HEK293 (cell line): ENCODE measurements around the gene FSTL4.

ENCODE experiments used
- MEIS1 ChIP-seq: sonication (generic); formaldehyde crosslinking; IDR thresholded peaks from 2 replicates; pipeline ENCODE4 v1.8.1; 2022; ENCODE audit warnings: missing genetic modification reagents, mild to moderate bottlenecking, borderline replicate concordance
- MYNN ChIP-seq: fragments of 450-650 bp; formaldehyde crosslinking; IDR thresholded peaks from 2 replicates; pipeline ENCODE4 v1.5.1; 2016; ENCODE audit warnings: missing biosample characterization, missing genetic modification characterization, borderline replicate concordance
- OSR2 ChIP-seq: fragments of 450-650 bp; formaldehyde crosslinking; IDR thresholded peaks from 2 replicates; pipeline ENCODE4 v1.5.1; 2016; ENCODE audit warnings: missing biosample characterization, missing genetic modification characterization
- PRDM1 ChIP-seq: fragments of 450-650 bp; formaldehyde crosslinking; IDR thresholded peaks from 2 replicates; pipeline ENCODE4; 2016; ENCODE audit warnings: missing biosample characterization, missing genetic modification characterization
- SCRT2 ChIP-seq: fragments of 450-650 bp; formaldehyde crosslinking; IDR thresholded peaks from 2 replicates; pipeline ENCODE4 v1.5.1; 2016; ENCODE audit warnings: missing biosample characterization, missing genetic modification characterization
- TRIM28 ChIP-seq: IDR thresholded peaks from 2 replicates; pipeline ENCODE4 v1.6.1; 2011; ENCODE audit warnings: low read length, control low read depth, borderline replicate concordance
- YY1 ChIP-seq: fragments of 450-650 bp; formaldehyde crosslinking; IDR thresholded peaks from 2 replicates; pipeline ENCODE4 v1.5.1; 2018; ENCODE audit warnings: missing biosample characterization, missing genetic modification characterization
- YY2 ChIP-seq: fragments of 450-650 bp; formaldehyde crosslinking; IDR thresholded peaks from 2 replicates; pipeline ENCODE4 v1.5.1; 2016; ENCODE audit warnings: missing biosample characterization, missing genetic modification characterization
- ZBTB11 ChIP-seq: fragments of 450-650 bp; formaldehyde crosslinking; conservative IDR thresholded peaks from 2 replicates; pipeline ENCODE4 v1.5.1; 2016; ENCODE audit warnings: low read depth, missing biosample characterization, missing genetic modification characterization
- ZBTB17 ChIP-seq: fragments of 450-650 bp; formaldehyde crosslinking; IDR thresholded peaks from 2 replicates; pipeline ENCODE4 v1.5.1; 2016; ENCODE audit warnings: missing biosample characterization, missing genetic modification characterization
- ZBTB7A ChIP-seq: fragments of 450-650 bp; formaldehyde crosslinking; IDR thresholded peaks from 2 replicates; pipeline ENCODE4 v1.5.1; 2016; ENCODE audit warnings: low read depth, missing biosample characterization, missing genetic modification characterization
- ZFP3 ChIP-seq: fragments of 450-650 bp; formaldehyde crosslinking; IDR thresholded peaks from 2 replicates; pipeline ENCODE4 v1.5.1; 2016; ENCODE audit warnings: low read depth, missing biosample characterization, missing genetic modification characterization
- ZIC2 ChIP-seq: fragments of 450-650 bp; formaldehyde crosslinking; IDR thresholded peaks from 2 replicates; pipeline ENCODE4 v1.5.1; 2016; ENCODE audit warnings: missing biosample characterization, missing genetic modification characterization
- ZNF121 ChIP-seq: fragments of 450-650 bp; formaldehyde crosslinking; IDR thresholded peaks from 2 replicates; pipeline ENCODE4 v1.5.1; 2016; ENCODE audit warnings: missing biosample characterization, missing genetic modification characterization
- ZNF211 ChIP-seq: fragments of 450-650 bp; formaldehyde crosslinking; IDR thresholded peaks from 2 replicates; pipeline ENCODE4 v1.5.1; 2016; ENCODE audit warnings: low read depth, missing biosample characterization, missing genetic modification characterization
- ZNF24 ChIP-seq: fragments of 450-650 bp; formaldehyde crosslinking; IDR thresholded peaks from 2 replicates; pipeline ENCODE4 v1.5.1; 2016; ENCODE audit warnings: missing biosample characterization, missing genetic modification characterization
- ZNF292 ChIP-seq: fragments of 450-650 bp; formaldehyde crosslinking; IDR thresholded peaks from 2 replicates; pipeline ENCODE4 v1.5.1; 2016; ENCODE audit warnings: low read depth, missing biosample characterization, missing genetic modification characterization, borderline replicate concordance
- ZNF529 ChIP-seq: fragments of 450-650 bp; formaldehyde crosslinking; IDR thresholded peaks from 2 replicates; pipeline ENCODE4 v1.5.1; 2017; ENCODE audit warnings: missing genetic modification characterization, missing biosample characterization; ENCODE audit not compliant: insufficient replicate concordance
- ZNF639 ChIP-seq: fragments of 450-650 bp; formaldehyde crosslinking; IDR thresholded peaks from 2 replicates; pipeline ENCODE4 v1.5.1; 2016; ENCODE audit warnings: missing biosample characterization, missing genetic modification characterization
- ZNF645 ChIP-seq: fragments of 450-650 bp; formaldehyde crosslinking; IDR thresholded peaks from 2 replicates; pipeline ENCODE4; 2016; ENCODE audit warnings: missing biosample characterization, missing genetic modification characterization
- ZNF701 ChIP-seq: fragments of 450-650 bp; formaldehyde crosslinking; IDR thresholded peaks from 2 replicates; pipeline ENCODE4 v1.5.1; 2016; ENCODE audit warnings: missing biosample characterization, missing genetic modification characterization
- ZNF792 ChIP-seq: fragments of 450-650 bp; formaldehyde crosslinking; IDR thresholded peaks from 2 replicates; pipeline ENCODE4 v1.5.1; 2016; ENCODE audit warnings: missing biosample characterization, missing genetic modification characterization
- ZXDB ChIP-seq: fragments of 450-650 bp; formaldehyde crosslinking; IDR thresholded peaks from 2 replicates; pipeline ENCODE4 v1.5.1; 2016; ENCODE audit warnings: missing biosample characterization, missing genetic modification characterization
- TF ChIP-seq, protein P1 (sequence below): fragments of 450-650 bp; formaldehyde crosslinking; IDR thresholded peaks from 2 replicates; pipeline ENCODE4 v1.5.0; 2017; ENCODE audit warnings: missing biosample characterization, missing genetic modification characterization, borderline replicate concordance
- TF ChIP-seq, protein P2 (sequence below): fragments of 450-650 bp; formaldehyde crosslinking; IDR thresholded peaks from 2 replicates; pipeline ENCODE4 v1.5.1; 2016; ENCODE audit warnings: missing biosample characterization, missing genetic modification characterization
- TF ChIP-seq, protein P3 (sequence below): fragments of 450-650 bp; formaldehyde crosslinking; IDR thresholded peaks from 2 replicates; pipeline ENCODE4 v1.5.1; 2016; ENCODE audit warnings: missing biosample characterization, missing genetic modification characterization

Gene FSTL4

GRCh38 chr5:133245191-133246052 is 366.9 kb downstream of the FSTL4 start (continued):
- no peak for TF ChIP-seq ZNF529 (tag by site-specific recombination)
- peak; percentile 54; the same call in 1 of the 2 replicates for TF ChIP-seq MYNN (tag by site-specific recombination)
- TF ChIP-seq ZNF121: no peak
- TF ChIP-seq YY2 (tag by site-specific recombination): no peak
- TF ChIP-seq ZNF701 (tag by site-specific recombination): no peak
- no peak for TF ChIP-seq SCRT2 (tag by site-specific recombination)
- TF ChIP-seq ZFP3 (tag by site-specific recombination): no peak
- TF ChIP-seq OSR2 (tag by site-specific recombination): peak; percentile 78
- peak; percentile 87 for TF ChIP-seq ZNF639 (tag by site-specific recombination)
- TF ChIP-seq ZNF645: no peak
- TF ChIP-seq ZBTB17 (tag by site-specific recombination): peak; percentile 33; the same call in 1 of the 2 replicates
- TF ChIP-seq ZIC2 (tag by site-specific recombination): no peak
- no peak for TF ChIP-seq ZBTB11
- no peak for TF ChIP-seq ZXDB (tag by site-specific recombination)
- peak; percentile 38; the same call in 1 of the 2 replicates for TF ChIP-seq ZNF24 (tag by site-specific recombination)
- TF ChIP-seq PRDM1: peak; percentile 87
- no peak for TF ChIP-seq TRIM28
- TF ChIP-seq, protein P1, sequence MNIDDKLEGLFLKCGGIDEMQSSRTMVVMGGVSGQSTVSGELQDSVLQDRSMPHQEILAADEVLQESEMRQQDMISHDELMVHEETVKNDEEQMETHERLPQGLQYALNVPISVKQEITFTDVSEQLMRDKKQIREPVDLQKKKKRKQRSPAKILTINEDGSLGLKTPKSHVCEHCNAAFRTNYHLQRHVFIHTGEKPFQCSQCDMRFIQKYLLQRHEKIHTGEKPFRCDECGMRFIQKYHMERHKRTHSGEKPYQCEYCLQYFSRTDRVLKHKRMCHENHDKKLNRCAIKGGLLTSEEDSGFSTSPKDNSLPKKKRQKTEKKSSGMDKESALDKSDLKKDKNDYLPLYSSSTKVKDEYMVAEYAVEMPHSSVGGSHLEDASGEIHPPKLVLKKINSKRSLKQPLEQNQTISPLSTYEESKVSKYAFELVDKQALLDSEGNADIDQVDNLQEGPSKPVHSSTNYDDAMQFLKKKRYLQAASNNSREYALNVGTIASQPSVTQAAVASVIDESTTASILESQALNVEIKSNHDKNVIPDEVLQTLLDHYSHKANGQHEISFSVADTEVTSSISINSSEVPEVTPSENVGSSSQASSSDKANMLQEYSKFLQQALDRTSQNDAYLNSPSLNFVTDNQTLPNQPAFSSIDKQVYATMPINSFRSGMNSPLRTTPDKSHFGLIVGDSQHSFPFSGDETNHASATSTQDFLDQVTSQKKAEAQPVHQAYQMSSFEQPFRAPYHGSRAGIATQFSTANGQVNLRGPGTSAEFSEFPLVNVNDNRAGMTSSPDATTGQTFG (tag by site-specific recombination): no peak
- no peak for TF ChIP-seq ZNF211 (tag by site-specific recombination)
- TF ChIP-seq MEIS1 (CRISPR knock-in tag): no peak
- no peak for TF ChIP-seq ZBTB7A (tag by site-specific recombination)
- TF ChIP-seq, protein P2, sequence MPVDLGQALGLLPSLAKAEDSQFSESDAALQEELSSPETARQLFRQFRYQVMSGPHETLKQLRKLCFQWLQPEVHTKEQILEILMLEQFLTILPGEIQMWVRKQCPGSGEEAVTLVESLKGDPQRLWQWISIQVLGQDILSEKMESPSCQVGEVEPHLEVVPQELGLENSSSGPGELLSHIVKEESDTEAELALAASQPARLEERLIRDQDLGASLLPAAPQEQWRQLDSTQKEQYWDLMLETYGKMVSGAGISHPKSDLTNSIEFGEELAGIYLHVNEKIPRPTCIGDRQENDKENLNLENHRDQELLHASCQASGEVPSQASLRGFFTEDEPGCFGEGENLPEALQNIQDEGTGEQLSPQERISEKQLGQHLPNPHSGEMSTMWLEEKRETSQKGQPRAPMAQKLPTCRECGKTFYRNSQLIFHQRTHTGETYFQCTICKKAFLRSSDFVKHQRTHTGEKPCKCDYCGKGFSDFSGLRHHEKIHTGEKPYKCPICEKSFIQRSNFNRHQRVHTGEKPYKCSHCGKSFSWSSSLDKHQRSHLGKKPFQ (tag by site-specific recombination): no peak
- TF ChIP-seq ZNF792 (tag by site-specific recombination): no peak
- TF ChIP-seq, protein P3, sequence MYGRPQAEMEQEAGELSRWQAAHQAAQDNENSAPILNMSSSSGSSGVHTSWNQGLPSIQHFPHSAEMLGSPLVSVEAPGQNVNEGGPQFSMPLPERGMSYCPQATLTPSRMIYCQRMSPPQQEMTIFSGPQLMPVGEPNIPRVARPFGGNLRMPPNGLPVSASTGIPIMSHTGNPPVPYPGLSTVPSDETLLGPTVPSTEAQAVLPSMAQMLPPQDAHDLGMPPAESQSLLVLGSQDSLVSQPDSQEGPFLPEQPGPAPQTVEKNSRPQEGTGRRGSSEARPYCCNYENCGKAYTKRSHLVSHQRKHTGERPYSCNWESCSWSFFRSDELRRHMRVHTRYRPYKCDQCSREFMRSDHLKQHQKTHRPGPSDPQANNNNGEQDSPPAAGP (tag by site-specific recombination): peak; percentile 65
- no peak for TF ChIP-seq ZNF292 (tag by site-specific recombination)
- no peak for TF ChIP-seq YY1 (tag by site-specific recombination)
